T-cell (primary cell): ENCODE data around the gene ZBTB11. TPM values are rescaled to one million over a fixed set of nuclear protein-coding genes. Genes with fewer than 3 reads are reported as not detected.
A peak's percentile ranks its signal among the peaks of the same experiment; 100 is the strongest.

Source experiments
- ATAC-seq, 4 experiments: fragments of 200-7000 bp in 3 of 4; fragments of 150-1000 bp in 1 of 4; cut with Tn5 transposase; replicated peaks in 1 of 4; 1 replicate in 3 of 4; 2 replicates in 1 of 4; pipeline ENCODE4 v1.10.0; 2021; ENCODE audit warnings: moderate library complexity in 3 of 4, mild to moderate bottlenecking in 2 of 4, moderate number of reproducible peaks in 1 of 4
- CTCF ChIA-PET, 2 donors: fragments of 300-600 bp; sonication (Branson Sonifier 250); formaldehyde crosslinking; loops; one replicate each; lab custom pipeline; 2022; ENCODE audit warnings: antibody characterized with exemption in 2 of 2; lab: Charles Lee
- POLR2A ChIA-PET, 2 donors: fragments of 300-600 bp; sonication (Branson Sonifier 250); formaldehyde crosslinking; loops; one replicate each; lab custom pipeline; 2022; ENCODE audit warnings: antibody characterized with exemption in 2 of 2; lab: Charles Lee
- DNase-seq, 35 experiments: peaks; one replicate each; pipeline versions ENCODE4 v3.0.0 to v3.0.0-alpha.2; 2013 to 2023
- H3K27ac ChIP-seq: one replicate; pipeline ENCODE4 v1.5.1; 2013; ENCODE audit warnings: low read length
- H3K27me3 ChIP-seq, 2 experiments: replicated peaks in 1 of 2; 1 replicate in 1 of 2; 2 replicates in 1 of 2; pipeline versions ENCODE4 v1.6.1 to v1.7.0; 2013; ENCODE audit warnings: low read length in 1 of 2, mixed read lengths in 1 of 2; ENCODE audit not compliant: control insufficient read depth in 2 of 2, insufficient read depth in 2 of 2; ENCODE audit errors: extremely low read depth in 1 of 2
- H3K36me3 ChIP-seq, 2 donors: 1 replicate in 1 of 2; 2 replicates in 1 of 2; pipeline versions ENCODE4 v1.6.1 to v1.7.0; 2013; ENCODE audit warnings: low read length in 1 of 2; ENCODE audit not compliant: control insufficient read depth in 2 of 2, insufficient read depth in 1 of 2; ENCODE audit errors: extremely low read depth in 1 of 2
- H3K4me1 ChIP-seq, 2 experiments: 1 replicate in 1 of 2; 2 replicates in 1 of 2; pipeline versions ENCODE4 v1.6.1 to v1.7.0; 2013; ENCODE audit warnings: low read length in 2 of 2, mixed read lengths in 1 of 2; ENCODE audit not compliant: insufficient read depth in 2 of 2, control insufficient read depth in 1 of 2; ENCODE audit errors: extremely low read depth in 1 of 2
- H3K4me3 ChIP-seq, 2 donors: 1 replicate in 1 of 2; 2 replicates in 1 of 2; pipeline versions ENCODE4 v1.5.1 to v1.7.0; 2013; ENCODE audit warnings: mild to moderate bottlenecking in 2 of 2, low read length in 1 of 2, moderate library complexity in 1 of 2; ENCODE audit not compliant: control insufficient read depth in 1 of 2; ENCODE audit errors: extremely low read depth in 1 of 2
- H3K9me3 ChIP-seq: 2 replicates; pipeline ENCODE4 v1.7.0; 2013
- H3K27ac Mint-ChIP-seq, 2 donors: one replicate each; pipeline ENCODE4 v1.8.0; 2020 to 2021; ENCODE audit warnings: mild to moderate bottlenecking in 2 of 2, mixed read lengths in 2 of 2
- H3K27me3 Mint-ChIP-seq, 2 donors: one replicate each; pipeline ENCODE4 v1.8.0; 2021 to 2022; ENCODE audit warnings: mixed read lengths in 2 of 2
- H3K36me3 Mint-ChIP-seq: one replicate; pipeline ENCODE4 v1.8.0; 2021; ENCODE audit warnings: mixed read lengths
- H3K4me1 Mint-ChIP-seq, 3 donors: one replicate each; pipeline ENCODE4 v1.8.0; 2020 to 2022; ENCODE audit warnings: mixed read lengths in 3 of 3, mild to moderate bottlenecking in 1 of 3
- H3K4me3 Mint-ChIP-seq, 3 donors: one replicate each; pipeline ENCODE4 v1.8.0; 2020 to 2022; ENCODE audit warnings: mild to moderate bottlenecking in 3 of 3, mixed read lengths in 3 of 3, moderate library complexity in 3 of 3
- H3K9me3 Mint-ChIP-seq, 3 donors: one replicate each; pipeline ENCODE4 v1.8.0; 2020 to 2022; ENCODE audit warnings: mixed read lengths in 3 of 3
- WGBS: methylation state at CpG from one replicate; pipeline ENCODE4 v1.1.5; 2013; ENCODE audit warnings: missing lambda C conversion rate; ENCODE audit not compliant: insufficient coverage; 5-methylcytosine and 5-hydroxymethylcytosine counted together
- total RNA-seq, 35 experiments: library from RNA in 6 of 35; stranded (reverse) in 6 of 35; fragments of 120-200 nt in 1 of 35; gene quantifications; one replicate each; pipeline versions ENCODE4 v1.2.1 to v1.2.4 and lab custom pipeline; 2013 to 2026

ZBTB11 gene
- total RNA-seq, 5 donors from 2014 or later (not counting 1 experiment from before 2014, with no cell fraction given) = 38.7 to 61.4 (median 45.6) TPM

DNA sequence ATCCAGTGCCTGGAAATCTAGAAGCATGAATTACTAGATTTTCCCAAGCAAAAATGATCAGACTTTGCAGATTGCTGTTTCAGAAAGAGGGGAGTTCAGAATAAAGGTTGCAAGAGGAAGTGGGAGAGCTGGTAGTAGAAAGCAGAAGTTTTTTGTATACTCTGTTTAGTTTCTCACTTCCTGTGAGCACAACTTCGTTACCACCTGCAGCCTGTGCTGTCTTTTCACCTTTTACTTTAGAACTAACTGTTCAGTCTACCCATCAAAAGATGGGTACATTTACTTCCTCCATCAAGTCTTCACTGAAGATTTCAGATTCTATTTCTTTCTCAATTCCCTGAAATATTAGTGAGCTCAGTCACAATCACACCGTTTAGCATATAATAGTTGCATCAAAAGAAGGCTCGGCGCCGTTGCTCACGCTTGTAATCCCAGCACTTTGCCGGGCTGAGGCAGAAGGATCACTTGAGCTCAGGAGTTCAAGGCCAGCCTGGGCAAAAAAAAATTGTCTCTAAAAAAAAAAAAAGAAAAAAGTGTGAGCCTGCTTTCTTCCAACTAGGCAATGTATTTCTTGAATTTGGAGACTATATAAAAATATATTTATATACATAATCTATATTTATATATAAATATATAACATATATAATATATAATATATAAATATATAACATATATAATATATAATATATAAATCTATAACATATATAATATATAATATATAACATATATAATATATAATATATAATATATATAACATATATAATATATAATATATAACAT, 45.7 kb upstream of the ZBTB11 start:
- DNase-seq (peak in 5 of 35 experiments; percentile 7 to 48 (median 14)), ATAC-seq (peak in 2 of 4 experiments; percentile 10 to 20)
- peaks cover 43 to 56% (median 51%) of the 10 kb centered on the region in 3 donors for H3K4me1 Mint-ChIP-seq
- peak overlapping the region; percentile 52 to 72 (median 53) for H3K4me3 Mint-ChIP-seq
- no peak overlapping the region for H3K4me3 ChIP-seq
- H3K36me3 ChIP-seq = peaks cover 0 to 4% of the 10 kb centered on the region in 2 donors
- H3K27ac Mint-ChIP-seq = peak overlapping the region; percentile 81 to 92
- CTCF ChIA-PET = interaction anchor here in 1 of 2 donors (0.6 to 0.7 kb wide), 3 partner anchors 9 to 217 kb away, joined by 3 to 4 read pairs (median 4); no protein-coding TSS in a partner anchor
- no peaks in the 10 kb centered on the region for H3K27me3 Mint-ChIP-seq
- H3K36me3 Mint-ChIP-seq = peaks cover 3% of the 10 kb centered on the region
- peak overlapping the region; percentile 77 for H3K27ac ChIP-seq
- no peaks in the 10 kb centered on the region for H3K27me3 ChIP-seq
- H3K4me1 ChIP-seq = peaks cover 25 to 33% of the 10 kb centered on the region in 2 experiments
- WGBS = 0% methylated on average over 1 of the region's 7 CpGs
- POLR2A ChIA-PET = interaction anchor here in 1 of 2 donors (0.8 kb wide), 1 partner anchor 316 kb away, joined by 6 read pairs; no protein-coding TSS in a partner anchor
- no peaks in the 10 kb centered on the region for H3K9me3 Mint-ChIP-seq
- no peaks in the 10 kb centered on the region for H3K9me3 ChIP-seq

DNA sequence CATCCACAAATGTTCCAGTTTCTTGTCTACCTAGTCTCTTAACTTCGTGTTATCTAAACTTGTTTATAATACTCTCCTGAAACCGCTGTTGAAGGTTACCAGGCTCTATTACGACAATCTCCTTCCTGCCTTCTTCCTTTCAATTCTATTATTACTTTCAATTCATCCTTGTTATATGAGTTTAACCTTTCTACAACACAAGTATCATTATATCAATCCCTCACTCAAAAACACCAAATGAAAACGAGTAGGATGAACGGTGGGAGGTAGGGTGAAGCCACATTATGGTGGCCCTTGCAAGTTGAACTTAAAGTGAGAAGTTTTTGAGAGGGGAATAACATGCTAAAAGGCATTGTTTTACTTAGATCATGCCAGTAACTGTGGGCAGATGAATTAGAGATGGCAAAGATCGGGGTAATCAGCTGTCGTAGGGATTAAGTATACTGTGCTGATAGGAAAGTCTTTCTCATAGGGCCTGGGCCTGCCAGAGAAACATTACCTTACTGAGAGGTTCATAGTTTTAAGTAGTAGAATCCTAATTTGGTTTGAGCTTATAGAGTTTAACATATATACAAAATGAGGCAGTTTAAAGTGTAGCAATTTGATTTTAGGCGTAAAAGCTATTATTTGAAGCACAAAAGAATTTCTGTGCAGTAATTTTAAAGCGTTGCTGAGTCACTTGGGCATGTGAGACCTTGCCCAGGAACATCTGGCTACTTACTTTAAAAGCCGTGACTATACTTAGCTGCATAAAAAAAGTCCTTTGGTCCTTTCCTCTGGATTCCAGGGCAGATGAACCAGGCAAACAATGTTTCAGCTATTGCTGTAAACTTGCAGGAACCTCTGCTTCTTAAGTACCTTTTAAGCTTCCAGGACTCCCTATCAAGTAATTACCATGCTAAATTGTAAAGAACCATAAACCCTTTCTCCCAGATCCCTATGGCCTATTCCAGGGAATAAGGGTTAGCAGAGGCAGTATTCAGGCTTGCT, 44.2 kb upstream of the ZBTB11 start:
- H3K36me3 Mint-ChIP-seq = no peaks in the 10 kb centered on the region
- ChIA-PET POLR2A (interaction anchor here in 1 of 2 donors (0.6 kb wide), 1 partner anchor 230 kb away, joined by 3 read pairs; no protein-coding TSS in a partner anchor), CTCF (interaction anchor here in 1 of 2 donors (0.7 kb wide), 1 partner anchor 82 kb away, joined by 4 read pairs; no protein-coding TSS in a partner anchor)
- H3K27ac Mint-ChIP-seq = peak overlapping the region; percentile 81 to 92
- no peaks in the 10 kb centered on the region for H3K9me3 ChIP-seq
- no peaks in the 10 kb centered on the region for H3K27me3 Mint-ChIP-seq
- peak in 1 of 35 experiments; percentile 12 for DNase-seq
- peaks cover 38 to 48% (median 43%) of the 10 kb centered on the region in 3 donors for H3K4me1 Mint-ChIP-seq
- H3K9me3 Mint-ChIP-seq = no peaks in the 10 kb centered on the region
- peak overlapping the region; percentile 77 for H3K27ac ChIP-seq
- H3K27me3 ChIP-seq = peaks cover 0 to 3% of the 10 kb centered on the region in 2 experiments
- peak overlapping the region; percentile 4 to 53 (median 35) for H3K4me3 Mint-ChIP-seq
- no peaks in the 10 kb centered on the region for H3K36me3 ChIP-seq
- no peak overlapping the region for H3K4me3 ChIP-seq
- WGBS = 48% methylated on average over 6 of the region's 10 CpGs
- peaks cover 25 to 33% of the 10 kb centered on the region in 2 experiments for H3K4me1 ChIP-seq
- ATAC-seq = no peak

DNA sequence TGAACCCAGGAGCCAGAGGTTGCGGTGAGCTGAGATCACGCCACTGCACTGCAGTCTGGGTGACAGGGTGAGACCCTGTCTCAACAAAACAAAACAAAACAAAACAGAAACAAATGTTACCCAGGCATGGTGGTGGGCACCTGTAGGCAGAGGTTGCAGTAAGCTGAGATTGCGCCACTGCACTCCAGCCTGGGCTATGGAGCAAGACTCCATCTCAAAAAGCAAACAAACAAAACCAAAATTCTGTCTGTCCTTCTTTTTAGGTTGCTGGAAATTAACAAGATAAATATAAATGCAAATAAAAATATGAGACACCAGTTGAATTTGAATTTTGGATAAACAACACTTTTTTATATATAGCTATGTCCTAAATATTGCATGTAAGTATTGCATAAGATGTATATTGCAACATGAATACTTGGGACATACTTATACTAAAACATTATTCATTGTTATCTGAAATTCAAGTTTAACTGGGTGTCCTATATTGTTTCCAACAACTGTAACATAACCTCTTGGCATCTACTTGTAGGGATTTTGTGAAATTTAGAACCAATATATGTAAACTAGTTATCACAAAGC, 42.8 kb upstream of the ZBTB11 start:
- H3K36me3 Mint-ChIP-seq = no peaks in the 10 kb centered on the region
- CTCF ChIA-PET = interaction anchor here in 1 of 2 donors (0.6 kb wide), 1 partner anchor 152 kb away, joined by 3 read pairs; no protein-coding TSS in a partner anchor
- H3K27me3 Mint-ChIP-seq = no peaks in the 10 kb centered on the region
- no peak overlapping the region for H3K4me3 ChIP-seq
- H3K4me3 Mint-ChIP-seq = no peak overlapping the region
- 100% methylated on average over 1 of the region's 3 CpGs for WGBS
- POLR2A ChIA-PET = interaction anchor here in 1 of 2 donors (0.8 kb wide), 1 partner anchor 48 kb away, joined by 3 read pairs; no protein-coding TSS in a partner anchor
- no peak for DNase-seq
- H3K27ac Mint-ChIP-seq = peak overlapping the region; percentile 36 to 67
- ATAC-seq = no peak
- H3K9me3 Mint-ChIP-seq = no peaks in the 10 kb centered on the region
- H3K4me1 ChIP-seq = peaks cover 23 to 27% of the 10 kb centered on the region in 2 experiments
- no peaks in the 10 kb centered on the region for H3K9me3 ChIP-seq
- H3K27ac ChIP-seq = no peak overlapping the region
- peaks cover 30 to 38% (median 34%) of the 10 kb centered on the region in 3 donors for H3K4me1 Mint-ChIP-seq
- H3K36me3 ChIP-seq = no peaks in the 10 kb centered on the region
- H3K27me3 ChIP-seq = peaks cover 0 to 6% of the 10 kb centered on the region in 2 experiments

DNA sequence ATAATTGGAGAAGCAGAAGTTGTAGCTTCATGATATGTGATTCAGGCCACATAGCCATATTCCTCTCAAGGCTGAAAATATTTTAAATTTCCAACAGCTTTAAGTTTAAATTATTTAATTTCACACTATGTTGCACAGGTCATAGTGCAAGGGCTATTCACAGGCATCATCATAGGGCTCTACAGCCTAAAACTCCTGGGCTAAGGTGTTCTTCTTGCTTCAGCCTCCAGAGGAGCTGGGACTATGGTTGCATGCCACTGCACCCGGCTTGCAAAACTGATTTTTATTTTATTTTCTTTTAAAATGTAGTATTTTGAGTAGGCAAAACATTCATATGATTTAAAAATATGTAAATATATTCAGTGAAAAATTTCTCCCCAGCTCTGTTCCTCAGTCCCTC, 41.5 kb upstream of the ZBTB11 start:
- Mint-ChIP-seq H3K4me3 (no peak overlapping the region), H3K27me3 (no peaks in the 10 kb centered on the region)

DNA sequence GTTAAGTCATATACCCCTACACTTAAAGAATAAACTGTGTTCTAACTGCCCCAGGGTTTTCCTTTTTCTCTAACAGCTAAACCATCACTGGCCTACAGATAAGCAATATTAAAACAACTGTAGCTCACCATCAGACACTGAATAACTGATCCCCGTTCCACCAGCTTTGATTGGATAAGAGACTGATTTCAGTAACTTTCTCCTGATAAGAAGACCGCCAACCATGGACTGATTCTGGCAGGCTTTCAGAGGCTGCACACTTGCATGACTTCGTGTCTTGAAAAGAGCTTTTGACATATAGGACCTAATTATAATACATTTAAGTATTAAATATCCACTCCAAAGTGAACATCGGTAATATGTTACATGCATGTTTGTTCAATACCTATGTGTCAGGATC, 32.2 kb upstream of the ZBTB11 start:
- no peak for ATAC-seq
- Mint-ChIP-seq H3K9me3 (no peaks in the 10 kb centered on the region), H3K27me3 (no peaks in the 10 kb centered on the region), H3K4me1 (no peaks in the 10 kb centered on the region), H3K4me3 (no peak overlapping the region), H3K27ac (no peak overlapping the region), H3K36me3 (no peaks in the 10 kb centered on the region)
- no peak for DNase-seq
- ChIA-PET POLR2A (interaction anchor here in 1 of 2 donors (0.8 kb wide), 1 partner anchor 817 kb away, joined by 3 read pairs; no protein-coding TSS in a partner anchor), CTCF (interaction anchor here in 1 of 2 donors (0.7 kb wide), 1 partner anchor 26 kb away, joined by 5 read pairs; no protein-coding TSS in a partner anchor)
- H3K4me3 ChIP-seq = no peak overlapping the region
- H3K4me1 ChIP-seq = peaks cover 0 to 3% of the 10 kb centered on the region in 2 experiments
- H3K9me3 ChIP-seq = no peaks in the 10 kb centered on the region
- H3K36me3 ChIP-seq = no peaks in the 10 kb centered on the region
- WGBS = 100% methylated on average over 1 of the region's 4 CpGs
- H3K27me3 ChIP-seq = no peaks in the 10 kb centered on the region
- H3K27ac ChIP-seq = no peak overlapping the region

More for the DNA sequence above, 41.5 kb upstream of the ZBTB11 start:
- peaks cover 0 to 6% of the 10 kb centered on the region in 2 experiments for H3K27me3 ChIP-seq
- WGBS = no CpG with 5 or more reads among the region's 1 CpG
- H3K36me3 ChIP-seq = no peaks in the 10 kb centered on the region
- no peak overlapping the region for H3K27ac ChIP-seq
- POLR2A ChIA-PET = no interaction called here
- H3K4me3 ChIP-seq = no peak overlapping the region
- CTCF ChIA-PET = interaction anchor here in 1 of 2 donors (1.1 to 1.3 kb wide), 2 partner anchors 84 to 510 kb away, joined by 3 to 5 read pairs; no protein-coding TSS in a partner anchor
- Mint-ChIP-seq H3K27ac (no peak overlapping the region), H3K9me3 (no peaks in the 10 kb centered on the region), H3K4me1 (peaks cover 25 to 30% (median 27%) of the 10 kb centered on the region in 3 donors), H3K36me3 (no peaks in the 10 kb centered on the region)
- no peaks in the 10 kb centered on the region for H3K9me3 ChIP-seq
- ATAC-seq = no peak
- peaks cover 18 to 19% of the 10 kb centered on the region in 2 experiments for H3K4me1 ChIP-seq
- DNase-seq = no peak
